HG03095 (cell line): ENCODE results near the gene ADAM22.
A peak's percentile ranks its signal among the peaks of the same experiment; 100 is the strongest.
"Not testable (repeated sequence)": the region's sequence is repeated elsewhere in the genome, so short reads cannot be mapped to it uniquely, and the experiment has no call there.

Experiments
- ATAC-seq: cut with Tn5 transposase; IDR thresholded peaks from one replicate; pipeline ENCODE4 v1.9.1; 2021; ENCODE audit warnings: moderate library complexity; ENCODE audit not compliant: unreplicated experiment

Gene ADAM22

GRCh38 chr7:88156356-88156755 is 222.3 kb downstream of the ADAM22 start:
- no peak for ATAC-seq

- ATAC-seq, result not testable (repeated sequence)
Observed at GRCh38 chr7:88159741-88160140, 225.7 kb downstream of the ADAM22 start.

GRCh38 chr7:88165697-88166096 is 231.6 kb downstream of the ADAM22 start:
- ATAC-seq, result no peak

GRCh38 chr7:88167223-88167622 is 233.2 kb downstream of the ADAM22 start:
- ATAC-seq, result no peak

GRCh38 chr7:88167721-88168120 is 233.7 kb downstream of the ADAM22 start:
- ATAC-seq, result no peak

- no peak for ATAC-seq
Observed at GRCh38 chr7:88169717-88170320, 235.8 kb downstream of the ADAM22 start.

- no peak for ATAC-seq
Observed at GRCh38 chr7:88172842-88173241, 238.8 kb downstream of the ADAM22 start.

GRCh38 chr7:88176190-88176589 is 242.1 kb downstream of the ADAM22 start:
- ATAC-seq, result no peak

- no peak for ATAC-seq
Observed at GRCh38 chr7:88183051-88183450, 249.0 kb downstream of the ADAM22 start.

GRCh38 chr7:88184848-88185304 is 250.8 kb downstream of the ADAM22 start:
- ATAC-seq, result peak; percentile 91

GRCh38 chr7:88185650-88186049 is 251.6 kb downstream of the ADAM22 start:
- no peak for ATAC-seq

GRCh38 chr7:88191911-88192310 is 257.9 kb downstream of the ADAM22 start:
- no peak for ATAC-seq

- no peak for ATAC-seq
Observed at GRCh38 chr7:88200261-88200660, 266.2 kb downstream of the ADAM22 start.

GRCh38 chr7:88200789-88201188 is 266.7 kb downstream of the ADAM22 start:
- no peak for ATAC-seq

- no peak for ATAC-seq
Observed at GRCh38 chr7:88201305-88201704, 267.3 kb downstream of the ADAM22 start.

GRCh38 chr7:88202278-88202677 is 268.2 kb downstream of the ADAM22 start:
- no peak for ATAC-seq

- no peak for ATAC-seq
Observed at GRCh38 chr7:88202799-88203198, 268.7 kb downstream of the ADAM22 start.

GRCh38 chr7:88203401-88203800 is 269.4 kb downstream of the ADAM22 start:
- ATAC-seq, result no peak

GRCh38 chr7:88204525-88205110 is 270.6 kb downstream of the ADAM22 start:
- no peak for ATAC-seq

GRCh38 chr7:88205179-88205578 is 271.1 kb downstream of the ADAM22 start:
- no peak for ATAC-seq

GRCh38 chr7:88206254-88206653 is 272.2 kb downstream of the ADAM22 start:
- ATAC-seq, result no peak

GRCh38 chr7:88208521-88208920 is 274.5 kb downstream of the ADAM22 start:
- ATAC-seq, result no peak

- ATAC-seq, result no peak
Observed at GRCh38 chr7:88212918-88213317, 278.9 kb downstream of the ADAM22 start.
